Right lobe of liver (tissue), 6 donors: Measurements from ENCODE around the gene APBB1. TPM values are rescaled to one million over a fixed set of nuclear protein-coding genes. Genes with fewer than 3 reads are reported as not detected.
A peak's percentile ranks its signal among the peaks of the same experiment; 100 is the strongest.

Source experiments
- ATAC-seq, 4 donors: fragments of 200-7000 bp; cut with Tn5 transposase; one replicate each; pipeline ENCODE4 v1.9.1; 2020; ENCODE audit warnings: mild to moderate bottlenecking in 4 of 4, moderate library complexity in 4 of 4
- DNase-seq, 3 donors: peaks; one replicate each; pipeline ENCODE4 v3.0.0-alpha.2; 2020
- H3K27ac ChIP-seq, 3 donors: fragments of 200-600 bp; one replicate each; pipeline ENCODE4 v1.8.0; 2022
- H3K27me3 ChIP-seq, 2 donors: fragments of 200-600 bp; one replicate each; pipeline ENCODE4 v1.8.0; 2022
- H3K36me3 ChIP-seq, 4 donors: fragments of 200-600 bp; sonication (generic) in 1 of 4; one replicate each; pipeline versions ENCODE4 v1.5.1 to v1.8.0; 2017 to 2022; ENCODE audit warnings: control low read depth in 1 of 4
- H3K4me1 ChIP-seq, 4 donors: fragments of 200-600 bp; sonication (generic) in 1 of 4; one replicate each; pipeline versions ENCODE4 v1.5.1 to v1.8.0; 2017 to 2022; ENCODE audit warnings: control low read depth in 1 of 4
- H3K4me3 ChIP-seq, 3 donors: fragments of 200-600 bp; one replicate each; pipeline ENCODE4 v1.8.0; 2022
- H3K9me3 ChIP-seq, 4 donors: fragments of 200-600 bp; sonication (generic) in 1 of 4; one replicate each; pipeline versions ENCODE4 v1.5.1 to v1.8.0; 2017 to 2022; ENCODE audit warnings: control low read depth in 1 of 4
- CTCF ChIP-seq, 4 donors: fragments of 200-600 bp in 3 of 4; fragments of 450-650 bp in 1 of 4; IDR thresholded peaks; one replicate each; pipeline versions ENCODE4 v1.5.1 to v1.8.0; 2016 to 2022; ENCODE audit warnings: antibody characterized with exemption in 4 of 4, mild to moderate bottlenecking in 2 of 4
- POLR2A ChIP-seq: fragments of 450-650 bp; IDR thresholded peaks from one replicate; pipeline ENCODE4 v1.6.1; 2017; ENCODE audit warnings: antibody characterized with exemption, mild to moderate bottlenecking
- WGBS: methylation state at CpG from one replicate; pipeline ENCODE4 v1.1.6; 2018; ENCODE audit warnings: low coverage, low lambda C conversion rate; ENCODE audit not compliant: insufficient coverage; ENCODE audit errors: missing lambda C conversion rate; 5-methylcytosine and 5-hydroxymethylcytosine counted together
- intact Hi-C, 2 donors: fragments of 100-400 bp; cut with DNase I; formaldehyde crosslinking; loops; one replicate each; pipeline versions ENCODE4 v1.11.2 to v1.14.1; 2022
- total RNA-seq, 6 experiments: library from RNA; depleted of rRNA in 2 of 6; stranded (reverse); fragments of >200 nt in 2 of 6; fragmentation: NEBNext Ultra II Directional in 3 of 6; extraction: Animal tissue kit (Norgen Biotek cat#: 25700) in 3 of 6; gene quantifications; one replicate each; pipeline versions ENCODE4 v1.1.0 to v1.2.4, GENCODE V29; 2016 to 2023
- donor health status: DM: no; HTN: yes; CAD: no.
- donor health status: DM: no; HTN: no; CAD: no.
- donor health status: DM: no; HTN: no; CAD: no.
- donor health status: DM: no; HTN: yes; CAD: no.
- donor health status: DM: no; HTN: yes; CAD: no.

The APBB1 gene
- total RNA-seq, 6 experiments from 2014 or later = 3.3 to 5.6 (median 3.8) TPM

- Histone ChIP-seq H3K27me3 (no peaks in the 10 kb centered on the region), H3K36me3 (no peaks in the 10 kb centered on the region), H3K4me3 (no peak overlapping the region), H3K27ac (no peak overlapping the region), H3K4me1 (no peaks in the 10 kb centered on the region), H3K9me3 (no peaks in the 10 kb centered on the region)
- intact Hi-C loops = no loop called here
- no peak for ATAC-seq
- DNase-seq = no peak
- no peak for TF ChIP-seq CTCF (IDR thresholded peaks at IDR 0.05)
- no peak for TF ChIP-seq POLR2A
- WGBS = 93% methylated on average over 3 of the region's 10 CpGs
Observed at GRCh38 chr11:6411594-6412031, 7.3 kb downstream of the APBB1 start.

- no peak for DNase-seq
Observed at GRCh38 chr11:6410695-6411430, 8.0 kb downstream of the APBB1 start.

GRCh38 chr11:6406370-6406769 lies 12.5 kb downstream of the APBB1 start:
- Histone ChIP-seq H3K36me3 (no peaks in the 10 kb centered on the region), H3K9me3 (no peaks in the 10 kb centered on the region), H3K27me3 (no peaks in the 10 kb centered on the region), H3K4me1 (no peaks in the 10 kb centered on the region), H3K4me3 (no peak overlapping the region), H3K27ac (no peak overlapping the region)
- WGBS = 19% methylated on average over 2 of the region's 2 CpGs
- intact Hi-C loops = no loop called here
- ATAC-seq (peak in 3 of 4 donors; percentile 18 to 43 (median 35)), DNase-seq (no peak)
- no peak for TF ChIP-seq POLR2A
- no peak for TF ChIP-seq CTCF (IDR thresholded peaks at IDR 0.05)

More at GRCh38 chr11:6410695-6411430, 8.0 kb downstream of the APBB1 start:
- intact Hi-C loops = no loop called here
- Histone ChIP-seq H3K9me3 (no peaks in the 10 kb centered on the region), H3K27me3 (no peaks in the 10 kb centered on the region), H3K27ac (no peak overlapping the region), H3K4me1 (no peaks in the 10 kb centered on the region), H3K36me3 (no peaks in the 10 kb centered on the region), H3K4me3 (no peak overlapping the region)
- TF ChIP-seq POLR2A (no peak), CTCF (IDR thresholded peaks at IDR 0.05) (no peak)
- peak in 1 of 4 donors; percentile 12 for ATAC-seq
- WGBS = 90% methylated on average over 2 of the region's 23 CpGs

GRCh38 chr11:6405846-6406245 lies 13.0 kb downstream of the APBB1 start:
- no peak for DNase-seq
- no peaks in the 10 kb centered on the region for H3K27me3 ChIP-seq
- no peaks in the 10 kb centered on the region for H3K36me3 ChIP-seq
- H3K4me3 ChIP-seq = no peak overlapping the region
- TF ChIP-seq CTCF (IDR thresholded peaks at IDR 0.05) (no peak), POLR2A (no peak)
- intact Hi-C loops = no loop called here
- no peak for ATAC-seq
- H3K4me1 ChIP-seq = no peaks in the 10 kb centered on the region
- WGBS = 96% methylated on average over 3 of the region's 6 CpGs
- no peak overlapping the region for H3K27ac ChIP-seq
- no peaks in the 10 kb centered on the region for H3K9me3 ChIP-seq
